ENCODE data around the gene RAB28. TPM values are rescaled to one million over a fixed set of nuclear protein-coding genes. Genes with fewer than 3 reads are reported as not detected.
A peak's percentile ranks its signal among the peaks of the same experiment; 100 is the strongest.

The RAB28 gene
- polyA plus RNA-seq, 2 of the 4 experiments (the other 2 are of a cell fraction): 9.5 to 24.6 TPM

DNA sequence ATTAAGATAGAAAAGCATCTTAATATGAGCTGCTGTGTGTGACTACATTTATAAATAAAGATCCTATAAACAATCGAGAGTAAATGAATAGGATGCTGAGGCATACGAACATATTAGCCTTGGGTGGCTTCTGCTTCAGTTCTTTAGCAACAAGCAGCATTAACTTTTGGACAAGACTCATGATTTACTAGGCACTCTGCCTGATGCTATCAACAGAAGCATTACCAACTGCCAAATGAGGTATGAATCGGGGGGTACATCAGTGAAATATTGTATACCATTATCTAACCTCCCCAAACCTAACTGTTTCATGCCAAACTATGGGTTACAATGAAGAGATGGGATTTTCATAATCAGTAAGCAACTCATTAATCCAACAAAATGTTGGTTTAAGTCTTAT is 113.1 kb downstream of the RAB28 start:
- ChIA-PET CTCF (no interaction called here), POLR2A (no interaction called here)
- Histone ChIP-seq H3K4me1 (no peaks in the 10 kb centered on the region), H3K4me3 (no peak overlapping the region), H3K4me2 (no peak overlapping the region), H3K9me3 (no peaks in the 10 kb centered on the region), H3K27ac (no peak overlapping the region)
- TF ChIP-seq POLR2A (IDR thresholded peaks at IDR 0.05; ENCODE audit: low read length) (no peak), EP300 (IDR thresholded peaks at IDR 0.05) (no peak)
- TF ChIP-seq, protein P1, sequence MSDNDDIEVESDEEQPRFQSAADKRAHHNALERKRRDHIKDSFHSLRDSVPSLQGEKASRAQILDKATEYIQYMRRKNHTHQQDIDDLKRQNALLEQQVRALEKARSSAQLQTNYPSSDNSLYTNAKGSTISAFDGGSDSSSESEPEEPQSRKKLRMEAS (IDR thresholded peaks at IDR 0.05): no peak
- WGBS (ENCODE audit: missing lambda C conversion rate): 85% methylated on average over 3 of the region's 3 CpGs
- no peak for DNase-seq (ENCODE audit: low read depth in 1 of 2, low spot score in 1 of 2)
- ATAC-seq: no peak
- no peak for FAIRE-seq

DNA sequence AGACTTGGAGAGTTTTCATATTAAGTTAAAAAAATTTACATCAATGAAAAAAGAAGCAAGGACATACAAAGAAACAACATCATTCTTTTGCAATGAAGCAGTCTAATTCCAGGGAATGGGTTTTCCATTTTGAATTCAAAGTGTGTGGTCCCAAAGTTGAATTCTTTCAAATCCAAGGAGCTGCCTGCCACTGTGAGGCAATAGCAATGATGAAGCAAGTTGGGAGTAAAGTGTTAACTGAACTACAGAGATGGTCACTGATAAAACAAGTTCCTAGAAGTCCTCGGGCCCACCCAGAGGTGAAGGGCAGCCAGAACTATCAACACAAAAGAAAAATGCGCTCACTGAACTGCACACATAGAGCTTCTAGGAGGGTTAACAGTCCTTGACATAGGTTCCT is 115.9 kb downstream of the RAB28 start:
- no peak overlapping the region for H3K27ac ChIP-seq
- H3K9me3 ChIP-seq: no peaks in the 10 kb centered on the region
- TF ChIP-seq MYC (IDR thresholded peaks at IDR 0.05; ENCODE audit: borderline replicate concordance, low read length) (no peak), RCOR1 (IDR thresholded peaks at IDR 0.05; ENCODE audit: low read depth, low read length) (no peak), FOSB (CRISPR knock-in tag; IDR thresholded peaks at IDR 0.05) (no peak), RFX5 (IDR thresholded peaks at IDR 0.05) (no peak), HOXB13 (CRISPR knock-in tag; IDR thresholded peaks at IDR 0.05; ENCODE audit: low read depth) (no peak), RAD21 (conservative IDR thresholded peaks at IDR 0.05 in 1 of 2, IDR thresholded peaks at IDR 0.05 in 1 of 2) (no peak), TP53 (CRISPR knock-in tag; IDR thresholded peaks at IDR 0.05) (no peak), HOXA7 (CRISPR knock-in tag; IDR thresholded peaks at IDR 0.05) (no peak), PHF8 (IDR thresholded peaks at IDR 0.05; ENCODE audit: borderline replicate concordance, low read depth) (no peak), MAZ (IDR thresholded peaks at IDR 0.05; ENCODE audit: borderline replicate concordance, low read depth, low read length) (no peak), ZSCAN20 (CRISPR knock-in tag; IDR thresholded peaks at IDR 0.05) (no peak), KDM1A (IDR thresholded peaks at IDR 0.05; ENCODE audit: low read depth) (no peak)
- TF ChIP-seq, protein P2, sequence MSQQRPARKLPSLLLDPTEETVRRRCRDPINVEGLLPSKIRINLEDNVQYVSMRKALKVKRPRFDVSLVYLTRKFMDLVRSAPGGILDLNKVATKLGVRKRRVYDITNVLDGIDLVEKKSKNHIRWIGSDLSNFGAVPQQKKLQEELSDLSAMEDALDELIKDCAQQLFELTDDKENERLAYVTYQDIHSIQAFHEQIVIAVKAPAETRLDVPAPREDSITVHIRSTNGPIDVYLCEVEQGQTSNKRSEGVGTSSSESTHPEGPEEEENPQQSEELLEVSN (IDR thresholded peaks at IDR 0.05; ENCODE audit: borderline replicate concordance, low read depth): no peak
- TF ChIP-seq, protein P3, sequence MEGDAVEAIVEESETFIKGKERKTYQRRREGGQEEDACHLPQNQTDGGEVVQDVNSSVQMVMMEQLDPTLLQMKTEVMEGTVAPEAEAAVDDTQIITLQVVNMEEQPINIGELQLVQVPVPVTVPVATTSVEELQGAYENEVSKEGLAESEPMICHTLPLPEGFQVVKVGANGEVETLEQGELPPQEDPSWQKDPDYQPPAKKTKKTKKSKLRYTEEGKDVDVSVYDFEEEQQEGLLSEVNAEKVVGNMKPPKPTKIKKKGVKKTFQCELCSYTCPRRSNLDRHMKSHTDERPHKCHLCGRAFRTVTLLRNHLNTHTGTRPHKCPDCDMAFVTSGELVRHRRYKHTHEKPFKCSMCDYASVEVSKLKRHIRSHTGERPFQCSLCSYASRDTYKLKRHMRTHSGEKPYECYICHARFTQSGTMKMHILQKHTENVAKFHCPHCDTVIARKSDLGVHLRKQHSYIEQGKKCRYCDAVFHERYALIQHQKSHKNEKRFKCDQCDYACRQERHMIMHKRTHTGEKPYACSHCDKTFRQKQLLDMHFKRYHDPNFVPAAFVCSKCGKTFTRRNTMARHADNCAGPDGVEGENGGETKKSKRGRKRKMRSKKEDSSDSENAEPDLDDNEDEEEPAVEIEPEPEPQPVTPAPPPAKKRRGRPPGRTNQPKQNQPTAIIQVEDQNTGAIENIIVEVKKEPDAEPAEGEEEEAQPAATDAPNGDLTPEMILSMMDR (IDR thresholded peaks at IDR 0.05): no peak
- H3K4me3 ChIP-seq: no peak overlapping the region
- peak in 1 of 2 experiments; percentile 1 for DNase-seq (ENCODE audit: low read depth in 1 of 2, low spot score in 1 of 2)
- no peaks in the 10 kb centered on the region for H3K4me1 ChIP-seq
- POLR2A ChIA-PET: no interaction called here
- no peak for ATAC-seq
- CTCF ChIA-PET: no interaction called here
- no peak for FAIRE-seq
- no peak overlapping the region for H3K4me2 ChIP-seq
- 68% methylated on average over 2 of the region's 2 CpGs for WGBS (ENCODE audit: missing lambda C conversion rate)

DNA sequence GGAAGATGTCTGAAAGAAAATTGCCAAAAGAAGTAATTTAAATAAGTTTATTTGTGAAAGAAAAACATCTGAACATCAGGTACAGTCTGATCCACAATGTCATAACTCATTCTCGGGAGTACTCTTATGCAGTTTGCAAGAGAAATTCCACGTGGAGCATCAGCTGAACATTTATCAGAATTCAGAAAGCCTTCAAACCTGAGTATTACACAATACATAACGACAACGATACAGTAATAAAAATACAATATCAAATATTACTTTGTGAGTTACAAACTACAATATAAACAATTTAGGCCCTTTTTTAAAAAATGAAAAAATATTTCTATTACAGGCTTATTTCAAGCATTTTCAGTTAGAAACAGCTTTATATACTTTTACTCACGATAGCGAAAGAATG is 116.4 kb downstream of the RAB28 start:
- no peak for FAIRE-seq

DNA sequence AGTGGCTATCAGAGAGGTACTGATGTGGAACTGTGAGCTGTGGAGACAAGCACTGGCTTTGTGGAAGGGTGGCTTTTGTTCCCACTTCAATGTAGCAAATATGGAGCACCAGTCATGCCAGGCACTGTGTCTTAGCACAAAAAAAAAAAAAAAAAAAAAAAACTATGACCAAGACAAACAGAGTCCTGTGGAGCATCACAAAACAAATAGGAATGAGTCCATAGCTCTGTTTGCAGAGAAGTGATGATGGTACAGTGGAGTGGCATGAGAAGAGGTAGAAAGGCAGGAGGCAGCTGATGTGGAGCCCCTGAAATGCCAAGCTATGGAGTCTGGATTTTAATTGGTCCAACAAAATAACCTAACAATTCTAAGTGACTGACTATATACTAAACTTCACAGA is 116.9 kb downstream of the RAB28 start:
- ChIA-PET CTCF (no interaction called here), POLR2A (no interaction called here)
- no peak for ATAC-seq
- Histone ChIP-seq H3K9me3 (no peaks in the 10 kb centered on the region), H3K4me2 (no peak overlapping the region), H3K4me1 (no peaks in the 10 kb centered on the region), H3K27ac (no peak overlapping the region), H3K4me3 (no peak overlapping the region)
- DNase-seq (ENCODE audit: low read depth in 1 of 2, low spot score in 1 of 2): no peak
- FAIRE-seq: no peak
- TF ChIP-seq, protein P4, sequence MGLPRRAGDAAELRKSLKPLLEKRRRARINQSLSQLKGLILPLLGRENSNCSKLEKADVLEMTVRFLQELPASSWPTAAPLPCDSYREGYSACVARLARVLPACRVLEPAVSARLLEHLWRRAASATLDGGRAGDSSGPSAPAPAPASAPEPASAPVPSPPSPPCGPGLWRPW (IDR thresholded peaks at IDR 0.05): no peak
- TF ChIP-seq RFX5 (IDR thresholded peaks at IDR 0.05) (no peak), JUNB (IDR thresholded peaks at IDR 0.05) (no peak), FOXS1 (CRISPR knock-in tag; IDR thresholded peaks at IDR 0.05) (no peak), CHD2 (IDR thresholded peaks at IDR 0.05; ENCODE audit: low read length, partially characterized antibody) (no peak), SMC3 (IDR thresholded peaks at IDR 0.05) (no peak), RNF2 (IDR thresholded peaks at IDR 0.05; ENCODE audit: borderline replicate concordance, low read depth) (no peak), EHMT2 (IDR thresholded peaks at IDR 0.05; ENCODE audit: low read depth) (no peak), CHD4 (IDR thresholded peaks at IDR 0.05; ENCODE audit: borderline replicate concordance) (no peak), CBX2 (IDR thresholded peaks at IDR 0.05; ENCODE audit: borderline replicate concordance, low read depth) (no peak), MAFK (IDR thresholded peaks at IDR 0.05; ENCODE audit: partially characterized antibody) (no peak)
- TF ChIP-seq, protein P5, sequence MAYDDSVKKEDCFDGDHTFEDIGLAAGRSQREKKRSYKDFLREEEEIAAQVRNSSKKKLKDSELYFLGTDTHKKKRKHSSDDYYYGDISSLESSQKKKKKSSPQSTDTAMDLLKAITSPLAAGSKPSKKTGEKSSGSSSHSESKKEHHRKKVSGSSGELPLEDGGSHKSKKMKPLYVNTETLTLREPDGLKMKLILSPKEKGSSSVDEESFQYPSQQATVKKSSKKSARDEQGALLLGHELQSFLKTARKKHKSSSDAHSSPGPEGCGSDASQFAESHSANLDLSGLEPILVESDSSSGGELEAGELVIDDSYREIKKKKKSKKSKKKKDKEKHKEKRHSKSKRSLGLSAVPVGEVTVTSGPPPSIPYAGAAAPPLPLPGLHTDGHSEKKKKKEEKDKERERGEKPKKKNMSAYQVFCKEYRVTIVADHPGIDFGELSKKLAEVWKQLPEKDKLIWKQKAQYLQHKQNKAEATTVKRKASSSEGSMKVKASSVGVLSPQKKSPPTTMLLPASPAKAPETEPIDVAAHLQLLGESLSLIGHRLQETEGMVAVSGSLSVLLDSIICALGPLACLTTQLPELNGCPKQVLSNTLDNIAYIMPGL (CRISPR knock-in tag; IDR thresholded peaks at IDR 0.05; ENCODE audit: borderline replicate concordance): no peak

More for the DNA sequence above, 116.4 kb downstream of the RAB28 start:
- 93% methylated on average over 6 of the region's 6 CpGs for WGBS (ENCODE audit: missing lambda C conversion rate)
- Histone ChIP-seq H3K27ac (no peak overlapping the region), H3K4me1 (no peaks in the 10 kb centered on the region), H3K4me2 (no peak overlapping the region), H3K4me3 (no peak overlapping the region), H3K9me3 (no peaks in the 10 kb centered on the region)
- no peak for TF ChIP-seq JUNB (IDR thresholded peaks at IDR 0.05)
- no peak for TF ChIP-seq CHD4 (IDR thresholded peaks at IDR 0.05; ENCODE audit: borderline replicate concordance)
- no peak for TF ChIP-seq KDM5A (IDR thresholded peaks at IDR 0.05)
- TF ChIP-seq CEBPB (IDR thresholded peaks at IDR 0.05): no peak
- no peak for TF ChIP-seq PHF8 (IDR thresholded peaks at IDR 0.05; ENCODE audit: borderline replicate concordance, low read depth)
- no peak for TF ChIP-seq MAFK (IDR thresholded peaks at IDR 0.05; ENCODE audit: partially characterized antibody)
- no peak for TF ChIP-seq FOXS1 (CRISPR knock-in tag; IDR thresholded peaks at IDR 0.05)
- no peak for TF ChIP-seq HOXB5 (CRISPR knock-in tag; IDR thresholded peaks at IDR 0.05)
- no peak for TF ChIP-seq ZC3H11A (IDR thresholded peaks at IDR 0.05)
- CTCF ChIA-PET: no interaction called here
- ATAC-seq: no peak
- POLR2A ChIA-PET: no interaction called here
- no peak for DNase-seq (ENCODE audit: low read depth in 1 of 2, low spot score in 1 of 2)
